NCI-H187 (cell line): ENCODE measurements around the gene MTRF1.
"Not testable (repeated sequence)": the region's sequence is repeated elsewhere in the genome, so short reads cannot be mapped to it uniquely, and the experiment has no call there.

Source experiments
- DNase-seq, 2 experiments: peaks; one replicate each; lab custom pipeline; 2025; lab: John Stamatoyannopoulos, UW

MTRF1 gene

DNA sequence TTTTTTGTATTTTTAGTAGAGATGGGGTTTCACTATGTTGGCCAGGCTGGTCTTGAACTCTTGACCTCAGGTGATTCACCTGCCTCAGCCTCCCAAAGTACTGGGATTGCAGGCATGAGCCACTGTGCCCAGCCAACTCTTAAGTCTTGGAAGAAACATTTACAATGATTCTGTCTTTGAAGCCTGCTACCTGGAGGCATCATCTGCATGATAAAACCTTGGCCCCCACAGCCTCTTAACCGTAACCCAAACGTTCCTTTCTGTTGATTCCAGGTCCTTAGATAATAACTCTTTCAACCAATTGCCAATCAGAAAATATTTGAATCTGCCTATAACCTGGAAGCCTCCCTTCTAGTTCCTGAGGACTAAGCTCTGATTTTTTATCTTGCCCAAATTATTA lies 15.8 kb upstream of the MTRF1 start:
- DNase-seq, result not testable (repeated sequence)

GRCh38 chr13:41276824-41277223 lies 13.4 kb upstream of the MTRF1 start:
- DNase-seq, result no peak

GRCh38 chr13:41274881-41275280 lies 11.5 kb upstream of the MTRF1 start:
- DNase-seq, result no peak

DNA sequence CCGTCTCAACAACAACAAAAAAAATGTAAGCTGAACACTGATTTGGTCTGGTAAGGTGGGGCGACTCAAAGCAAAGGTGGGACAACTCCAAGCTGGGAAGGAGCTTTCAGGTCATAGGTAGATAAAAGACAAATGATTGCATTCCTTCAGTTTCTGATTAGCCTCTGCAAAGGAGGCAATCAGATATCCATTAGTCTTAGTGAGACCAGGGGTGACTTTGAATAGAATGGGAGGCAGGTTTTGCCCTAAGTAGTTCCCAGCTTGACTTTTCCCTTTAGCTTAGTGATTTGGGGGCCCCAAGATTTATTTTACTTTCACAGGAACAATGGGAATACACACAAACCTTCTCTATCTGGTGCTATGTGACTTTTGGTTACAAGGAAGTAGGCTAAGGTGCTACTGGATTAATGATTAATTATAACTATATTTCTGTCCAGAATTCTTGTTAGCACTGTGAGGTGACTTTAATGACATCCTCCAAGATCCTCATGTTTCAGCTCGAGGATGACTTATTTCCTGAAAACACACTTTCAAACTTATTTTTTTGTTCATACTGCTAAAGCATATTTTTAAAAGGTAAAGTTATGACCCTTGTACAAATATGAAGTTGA lies 10.6 kb upstream of the MTRF1 start:
- DNase-seq, result no peak

- DNase-seq, result no peak
Measured at GRCh38 chr13:41271456-41272285, 8.3 kb upstream of the MTRF1 start.

DNA sequence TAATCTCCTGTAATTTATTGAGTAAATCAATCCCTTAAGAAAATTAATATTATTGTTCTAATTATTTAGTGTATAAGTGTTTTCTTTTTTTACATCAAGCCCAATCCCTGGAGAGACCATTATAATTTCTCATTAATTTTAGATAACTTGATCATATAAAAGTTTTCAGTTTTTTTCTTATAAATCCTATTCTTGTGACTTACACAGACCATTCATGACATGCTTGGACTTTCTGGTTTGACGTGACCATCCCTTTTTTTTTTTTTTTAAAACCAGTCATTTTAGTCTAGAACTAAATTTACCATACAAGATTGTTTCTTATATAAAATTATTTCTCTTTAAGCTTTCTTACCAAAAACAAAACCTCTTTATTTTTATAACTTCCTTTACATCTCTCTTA lies 5.4 kb upstream of the MTRF1 start:
- DNase-seq, result no peak

GRCh38 chr13:41267106-41267505 lies 3.7 kb upstream of the MTRF1 start:
- no peak for DNase-seq

- DNase-seq, result no peak
Measured at GRCh38 chr13:41259875-41260501, 3.4 kb downstream of the MTRF1 start.

- DNase-seq, result no peak
Measured at GRCh38 chr13:41257535-41257934, 5.8 kb downstream of the MTRF1 start.

DNA sequence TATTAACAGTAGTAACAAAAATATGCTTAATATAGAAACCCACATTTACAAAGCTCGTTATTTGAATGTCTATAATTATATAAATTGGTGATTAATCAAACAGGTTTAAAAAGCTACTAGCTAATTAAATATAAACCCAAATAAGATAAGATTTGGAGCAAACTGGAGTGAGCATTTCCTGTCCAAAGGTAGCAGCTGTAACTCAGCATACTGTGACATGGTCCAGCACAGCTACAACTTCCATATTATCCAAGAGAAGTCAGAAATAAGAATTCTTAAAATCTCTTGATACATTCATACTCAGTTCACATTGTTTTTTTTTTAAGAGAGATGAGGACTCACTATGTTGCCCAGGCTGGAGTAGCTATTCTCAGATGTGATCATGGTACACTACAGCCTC lies 8.5 kb downstream of the MTRF1 start:
- no peak for DNase-seq

DNA sequence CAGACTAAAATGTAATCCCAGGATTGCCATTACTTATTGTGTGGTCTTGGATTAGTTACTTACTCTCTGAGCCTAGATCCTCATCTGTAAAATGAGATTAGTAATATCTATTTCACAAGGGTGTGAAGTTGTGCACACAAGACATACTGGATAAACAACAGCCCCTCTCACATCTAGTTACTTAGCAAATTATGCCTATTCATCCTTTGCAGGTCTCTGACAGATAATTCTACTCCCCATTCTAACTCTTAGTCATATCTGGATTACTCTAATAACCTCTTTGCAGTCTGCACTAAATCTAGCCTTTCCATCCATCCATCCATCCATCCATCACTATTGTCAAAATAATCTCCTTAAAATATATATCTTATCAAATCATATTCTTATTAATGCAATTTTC lies 12.4 kb downstream of the MTRF1 start:
- no peak for DNase-seq

- DNase-seq, result no peak
Measured at GRCh38 chr13:41246969-41247680, 16.3 kb downstream of the MTRF1 start.

DNA sequence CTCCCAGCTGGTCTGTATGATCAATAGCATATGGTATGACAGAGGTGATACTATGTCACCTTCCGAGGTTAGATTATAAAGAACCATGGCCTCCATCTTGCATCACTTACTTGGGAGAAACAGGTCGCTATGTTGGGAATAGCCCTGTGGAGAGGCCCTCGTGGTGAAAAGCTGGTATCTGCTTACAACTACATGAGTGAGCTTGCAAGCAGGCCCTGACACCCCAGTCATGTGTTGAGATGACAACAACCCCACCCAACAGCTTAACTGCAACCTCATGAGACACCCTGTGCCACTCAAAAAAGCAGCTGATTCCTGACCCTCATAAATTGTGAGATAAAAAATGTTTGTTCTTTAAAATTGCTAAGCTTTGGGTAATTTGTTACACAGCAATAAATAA lies 18.8 kb downstream of the MTRF1 start:
- DNase-seq, result no peak

- no peak for DNase-seq
Measured at GRCh38 chr13:41241626-41242025, 21.8 kb downstream of the MTRF1 start.

DNA sequence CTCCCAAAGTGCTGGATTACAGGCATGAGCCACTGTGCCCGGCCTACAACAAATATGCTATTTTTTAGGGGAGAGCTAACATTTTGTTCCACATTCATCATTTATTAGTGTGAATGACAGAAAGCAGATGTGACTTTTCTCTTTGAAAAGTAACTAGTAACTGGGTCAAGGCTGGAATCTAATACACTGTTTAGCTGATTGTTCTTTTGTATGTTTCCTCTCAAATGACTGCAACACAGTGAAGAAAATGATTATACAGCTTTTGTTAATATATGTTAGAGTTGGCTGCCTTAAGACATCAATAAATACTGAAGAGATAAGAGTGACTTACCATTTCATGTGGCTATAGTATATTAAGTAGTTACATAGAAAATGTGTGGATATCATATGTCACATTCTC lies 27.0 kb downstream of the MTRF1 start:
- no peak for DNase-seq

DNA sequence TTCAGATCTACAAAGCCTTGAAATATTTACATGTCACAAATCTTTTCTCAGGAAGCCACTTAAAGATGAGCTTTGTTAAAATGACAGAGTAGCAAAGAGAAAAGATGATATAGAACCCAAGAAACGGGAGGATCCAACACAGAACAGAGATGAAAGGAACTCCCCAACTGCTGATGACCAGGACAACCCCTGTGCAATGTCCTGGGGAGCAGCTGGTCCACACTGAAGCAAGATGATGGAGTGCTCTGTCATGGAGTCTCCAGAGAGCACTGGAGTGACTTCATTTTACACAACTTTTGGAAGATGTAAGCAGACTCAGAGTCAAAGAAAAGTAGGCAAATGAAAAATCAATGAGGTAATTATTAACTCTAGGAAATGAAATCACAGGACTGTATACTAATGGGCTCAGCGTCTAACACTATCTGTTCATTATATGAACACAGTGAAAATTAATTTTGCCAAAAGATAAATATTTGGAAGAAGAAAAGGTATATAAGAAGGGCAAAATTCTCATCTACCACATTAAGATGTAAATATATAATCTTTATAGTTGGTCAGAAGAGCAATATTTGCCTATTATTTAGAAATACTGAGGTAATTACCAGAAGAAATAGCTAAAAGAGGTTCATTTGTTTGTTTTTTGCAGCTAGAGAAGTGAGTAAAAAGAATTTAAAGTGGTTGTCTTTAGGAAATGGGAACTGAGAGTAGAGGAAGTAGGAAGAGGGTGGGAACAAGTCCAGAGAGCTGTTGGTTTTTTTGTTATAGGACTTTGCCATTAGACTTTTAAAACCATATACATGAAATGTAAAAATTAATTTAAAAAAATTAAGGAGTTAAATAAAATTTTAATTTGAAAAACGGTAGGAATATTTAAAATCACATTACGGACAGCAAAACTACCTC lies 30.5 kb downstream of the MTRF1 start:
- DNase-seq, result no peak

DNA sequence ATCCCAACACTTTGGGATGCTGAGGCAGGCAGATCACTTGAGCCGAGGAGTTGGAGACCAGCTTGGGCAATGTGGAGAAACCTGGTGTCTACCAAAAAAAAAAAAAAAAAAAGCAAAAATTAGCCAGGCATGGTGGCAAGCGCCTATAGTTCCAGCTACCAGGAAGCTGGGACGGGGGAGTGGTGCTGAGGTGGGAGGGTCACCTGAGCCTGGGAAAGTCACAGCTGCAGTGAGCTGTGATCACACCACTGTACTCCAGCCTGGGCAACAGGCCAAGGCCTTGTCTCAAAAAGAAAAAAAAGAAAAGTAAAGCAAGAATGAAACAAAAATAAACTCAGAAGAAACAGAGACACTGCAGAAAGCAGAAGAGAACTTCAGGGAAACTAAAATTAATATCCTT lies 31.6 kb downstream of the MTRF1 start:
- no peak for DNase-seq

DNA sequence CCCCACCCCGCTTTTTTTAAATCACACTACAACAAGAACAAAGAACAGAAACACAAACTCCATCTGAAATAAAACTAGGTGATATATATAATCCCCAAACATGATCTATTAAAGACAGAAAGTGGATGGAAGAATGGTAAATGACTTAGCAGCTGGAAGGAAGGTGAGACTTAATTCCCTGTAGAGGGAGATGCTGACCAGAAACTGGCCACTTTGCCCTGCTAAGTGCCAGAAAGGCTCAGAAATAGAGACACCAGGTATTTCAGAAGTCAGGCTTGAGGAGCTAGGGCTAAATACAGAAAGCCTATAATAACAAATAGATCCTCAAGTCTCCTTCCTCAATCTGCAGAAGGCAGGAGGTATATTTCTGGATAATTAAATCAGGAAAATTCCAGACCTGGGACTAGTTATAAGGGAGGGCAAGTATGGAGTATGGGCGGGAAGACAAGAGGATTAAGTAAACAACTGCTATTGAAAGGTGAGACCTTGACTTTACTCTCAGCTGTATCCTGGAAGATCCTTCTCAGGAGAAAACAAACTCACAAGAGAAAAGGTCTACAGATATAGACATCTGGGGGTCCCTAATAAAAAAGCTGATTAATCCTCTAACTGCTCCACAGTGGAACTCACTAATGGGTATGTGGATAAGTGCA lies 32.2 kb downstream of the MTRF1 start:
- DNase-seq, result no peak

- no peak for DNase-seq
Measured at GRCh38 chr13:41229356-41229755, 34.0 kb downstream of the MTRF1 start.

DNA sequence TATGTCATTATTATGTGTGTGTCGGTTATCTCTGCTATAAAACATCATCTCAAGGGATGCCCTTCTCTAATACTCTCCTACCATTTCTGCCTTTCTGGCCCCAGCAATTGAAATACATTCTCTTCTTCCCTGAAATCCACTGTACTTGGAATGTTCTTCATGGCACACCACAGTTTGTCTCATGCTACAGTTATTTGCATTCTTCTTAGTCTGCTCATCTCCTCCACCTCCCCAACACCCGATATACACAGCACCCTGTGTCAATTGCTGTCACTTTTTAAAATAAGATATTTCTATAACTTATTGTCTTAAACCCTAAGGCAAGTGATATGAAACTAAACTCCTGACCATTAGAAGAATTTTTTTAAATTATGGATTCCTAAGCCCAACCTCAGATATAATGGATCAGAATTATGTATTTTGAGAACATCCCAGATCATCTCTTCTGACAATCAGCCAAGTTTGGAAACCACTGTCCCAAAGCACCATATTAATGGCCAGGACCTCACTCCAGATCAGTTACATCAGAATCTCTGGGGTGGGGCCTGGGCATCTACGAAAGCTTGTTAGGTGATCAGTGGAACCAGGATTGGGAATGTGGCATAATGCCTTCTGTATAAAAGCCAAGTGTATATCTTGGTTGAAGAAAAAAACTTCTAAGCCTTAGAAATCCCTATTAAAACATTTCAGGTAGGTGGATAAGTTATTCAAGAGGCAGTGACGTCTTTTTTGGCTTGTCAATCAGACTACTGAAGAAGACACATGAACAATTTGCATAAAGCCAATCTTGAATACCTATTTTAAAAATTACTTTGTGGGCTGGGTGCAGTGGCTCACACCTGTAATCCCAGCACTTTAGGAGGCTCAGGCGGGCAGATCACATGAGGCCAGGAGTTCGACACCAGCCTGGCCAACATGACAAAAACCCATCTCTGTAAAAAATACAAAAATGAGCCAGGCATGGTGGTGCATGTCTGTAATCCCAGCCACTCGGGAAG lies 39.0 kb downstream of the MTRF1 start:
- no peak for DNase-seq
